Activated naive CD4-positive, alpha-beta T cell treated with anti-CD3 and anti-CD28 coated beads, Interleukin-2, amount 50 U/mL, for 24 hours (primary cell): ENCODE measurements around the gene WDR90.
A peak's percentile ranks its signal among the peaks of the same experiment; 100 is the strongest.

Experiments used
- H3K27ac Mint-ChIP-seq: one replicate; pipeline ENCODE4 v1.8.0; 2021; ENCODE audit warnings: mild to moderate bottlenecking, mixed read lengths
- H3K27me3 Mint-ChIP-seq: one replicate; pipeline ENCODE4 v1.8.0; 2021; ENCODE audit warnings: mixed read lengths
- H3K36me3 Mint-ChIP-seq: one replicate; pipeline ENCODE4 v1.8.0; 2021; ENCODE audit warnings: mixed read lengths
- H3K4me1 Mint-ChIP-seq: one replicate; pipeline ENCODE4 v1.8.0; 2021; ENCODE audit warnings: mixed read lengths
- H3K4me3 Mint-ChIP-seq: one replicate; pipeline ENCODE4 v1.8.0; 2021; ENCODE audit warnings: mild to moderate bottlenecking, mixed read lengths
- H3K9me3 Mint-ChIP-seq: one replicate; pipeline ENCODE4 v1.8.0; 2021; ENCODE audit warnings: mixed read lengths

Gene WDR90

GRCh38 chr16:632486-633335 lies 16.5 kb upstream of the WDR90 start:
- no peaks in the 10 kb centered on the region for H3K9me3 Mint-ChIP-seq
- no peaks in the 10 kb centered on the region for H3K27me3 Mint-ChIP-seq
- H3K4me3 Mint-ChIP-seq, result no peak overlapping the region
- H3K4me1 Mint-ChIP-seq, result peaks cover 8% of the 10 kb centered on the region
- no peak overlapping the region for H3K27ac Mint-ChIP-seq
- no peaks in the 10 kb centered on the region for H3K36me3 Mint-ChIP-seq

- H3K36me3 Mint-ChIP-seq, result no peaks in the 10 kb centered on the region
- H3K9me3 Mint-ChIP-seq, result no peaks in the 10 kb centered on the region
- peaks cover 8% of the 10 kb centered on the region for H3K4me1 Mint-ChIP-seq
- H3K4me3 Mint-ChIP-seq, result no peak overlapping the region
- H3K27me3 Mint-ChIP-seq, result no peaks in the 10 kb centered on the region
- no peak overlapping the region for H3K27ac Mint-ChIP-seq
Measured at GRCh38 chr16:633336-634050, 15.7 kb upstream of the WDR90 start.

GRCh38 chr16:634051-634670 lies 15.0 kb upstream of the WDR90 start:
- Mint-ChIP-seq H3K27me3 (no peaks in the 10 kb centered on the region), H3K4me1 (peaks cover 8% of the 10 kb centered on the region), H3K27ac (no peak overlapping the region), H3K9me3 (no peaks in the 10 kb centered on the region), H3K36me3 (no peaks in the 10 kb centered on the region), H3K4me3 (no peak overlapping the region)

DNA sequence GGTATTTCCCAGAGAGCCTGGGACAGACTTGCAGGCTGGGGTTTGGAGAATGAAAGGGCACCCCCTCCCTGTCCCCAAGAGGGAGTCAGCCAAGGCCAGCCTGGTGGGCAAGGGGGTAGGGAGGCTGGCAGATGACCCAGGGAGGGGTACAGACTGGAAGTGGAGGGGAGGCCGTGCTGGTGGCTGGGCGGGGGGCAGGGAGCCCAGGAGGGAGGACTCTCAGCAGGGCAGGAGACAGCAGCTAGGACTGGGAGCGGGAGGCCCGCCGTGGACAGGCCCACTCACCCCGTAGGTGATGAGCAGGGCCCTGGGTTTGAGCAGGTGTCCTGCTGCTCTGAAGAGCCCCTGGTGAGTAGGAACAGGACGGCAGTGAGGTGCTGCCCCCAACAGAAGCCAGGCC lies 14.2 kb upstream of the WDR90 start:
- H3K36me3 Mint-ChIP-seq, result no peaks in the 10 kb centered on the region
- H3K4me1 Mint-ChIP-seq, result peaks cover 8% of the 10 kb centered on the region
- peak overlapping the region; percentile 57 for H3K4me3 Mint-ChIP-seq
- H3K27me3 Mint-ChIP-seq, result no peaks in the 10 kb centered on the region
- no peaks in the 10 kb centered on the region for H3K9me3 Mint-ChIP-seq
- H3K27ac Mint-ChIP-seq, result no peak overlapping the region

- Mint-ChIP-seq H3K4me1 (peaks cover 8% of the 10 kb centered on the region), H3K9me3 (no peaks in the 10 kb centered on the region), H3K27ac (no peak overlapping the region), H3K4me3 (peak overlapping the region; percentile 55), H3K36me3 (no peaks in the 10 kb centered on the region), H3K27me3 (no peaks in the 10 kb centered on the region)
Measured at GRCh38 chr16:635573-636205, 13.5 kb upstream of the WDR90 start.

GRCh38 chr16:636206-637080 lies 12.7 kb upstream of the WDR90 start, which contains the start of gene METTL26:
Gene METTL26, minus strand, starts transcription at chr16:636305. Its CDS starts 15 bp downstream, at chr16:636290.
- Mint-ChIP-seq H3K27ac (peak within 1 kb of the TSS; percentile 100), H3K4me3 (peak within 1 kb of the TSS; percentile 93), H3K4me1 (peaks cover 8% of the 10 kb centered on the region), H3K9me3 (no peaks in the 10 kb centered on the region), H3K27me3 (no peaks in the 10 kb centered on the region), H3K36me3 (no peaks in the 10 kb centered on the region)

- Mint-ChIP-seq H3K27ac (peak overlapping the region; percentile 100), H3K4me3 (peak overlapping the region; percentile 93), H3K36me3 (no peaks in the 10 kb centered on the region), H3K9me3 (no peaks in the 10 kb centered on the region), H3K27me3 (no peaks in the 10 kb centered on the region), H3K4me1 (peaks cover 8% of the 10 kb centered on the region)
Measured at GRCh38 chr16:637081-638018, 11.8 kb upstream of the WDR90 start.

DNA sequence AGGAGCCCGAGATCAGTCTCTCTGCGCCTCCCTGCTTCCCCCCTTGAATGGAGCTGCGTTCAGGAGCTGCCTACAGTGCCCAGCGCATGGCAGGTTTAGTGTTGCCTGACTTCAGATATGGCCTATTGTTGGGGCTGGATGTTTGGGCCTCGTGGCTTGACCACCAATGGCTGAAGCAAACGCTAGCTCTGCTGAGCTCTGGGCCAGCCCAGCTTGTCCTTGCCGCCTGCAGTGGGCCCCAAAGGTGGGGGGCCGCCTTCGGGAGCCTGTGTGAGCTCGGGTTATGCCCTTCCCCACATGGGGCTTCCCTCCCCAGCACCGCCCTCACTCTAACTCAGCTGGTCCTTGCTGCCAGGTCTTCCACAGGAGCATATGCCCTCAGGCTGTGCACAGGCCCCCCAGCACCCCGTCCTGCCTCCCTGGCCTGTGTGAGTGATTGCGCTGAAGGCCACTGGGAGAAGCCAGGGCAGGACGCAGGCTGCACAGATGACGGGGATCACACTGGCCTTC lies 11.1 kb upstream of the WDR90 start:
- Mint-ChIP-seq H3K36me3 (no peaks in the 10 kb centered on the region), H3K27me3 (no peaks in the 10 kb centered on the region), H3K4me3 (peak overlapping the region; percentile 15), H3K9me3 (no peaks in the 10 kb centered on the region), H3K4me1 (peaks cover 8% of the 10 kb centered on the region), H3K27ac (no peak overlapping the region)

- Mint-ChIP-seq H3K27ac (no peak overlapping the region), H3K9me3 (no peaks in the 10 kb centered on the region), H3K27me3 (no peaks in the 10 kb centered on the region), H3K4me3 (no peak overlapping the region), H3K4me1 (peaks cover 8% of the 10 kb centered on the region), H3K36me3 (no peaks in the 10 kb centered on the region)
Measured at GRCh38 chr16:638836-639235, 10.3 kb upstream of the WDR90 start.

DNA sequence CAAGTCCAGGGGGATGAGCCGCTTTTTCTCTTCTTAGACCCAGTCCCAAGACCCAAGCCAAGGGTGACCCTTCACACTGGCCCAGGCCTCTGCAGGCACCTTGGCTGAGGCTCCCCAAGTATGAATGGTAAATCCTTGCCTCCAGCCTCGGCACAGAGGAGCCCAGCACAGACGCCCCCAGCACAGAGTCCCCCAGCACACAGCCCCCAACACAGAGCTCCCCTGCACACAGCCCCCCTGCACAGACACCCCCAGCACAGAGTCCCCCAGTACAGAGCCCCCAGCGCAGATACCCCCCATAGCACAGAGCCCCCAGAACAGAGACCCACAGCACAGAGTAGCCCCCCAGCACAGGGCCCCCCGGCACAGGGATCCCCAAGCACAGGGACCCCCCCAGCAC lies 8.6 kb upstream of the WDR90 start:
- no peaks in the 10 kb centered on the region for H3K27me3 Mint-ChIP-seq
- no peaks in the 10 kb centered on the region for H3K36me3 Mint-ChIP-seq
- H3K4me3 Mint-ChIP-seq, result peak overlapping the region; percentile 44
- no peak overlapping the region for H3K27ac Mint-ChIP-seq
- H3K9me3 Mint-ChIP-seq, result no peaks in the 10 kb centered on the region
- peaks cover 13% of the 10 kb centered on the region for H3K4me1 Mint-ChIP-seq

- H3K27ac Mint-ChIP-seq, result no peak within 1 kb of the TSS
Measured at GRCh38 chr16:641326-642188, 7.6 kb upstream of the WDR90 start, which contains the start of gene MCRIP2. Gene MCRIP2, plus strand, starts transcription at chr16:641828. Its CDS starts 164 bp downstream, at chr16:641992.

DNA sequence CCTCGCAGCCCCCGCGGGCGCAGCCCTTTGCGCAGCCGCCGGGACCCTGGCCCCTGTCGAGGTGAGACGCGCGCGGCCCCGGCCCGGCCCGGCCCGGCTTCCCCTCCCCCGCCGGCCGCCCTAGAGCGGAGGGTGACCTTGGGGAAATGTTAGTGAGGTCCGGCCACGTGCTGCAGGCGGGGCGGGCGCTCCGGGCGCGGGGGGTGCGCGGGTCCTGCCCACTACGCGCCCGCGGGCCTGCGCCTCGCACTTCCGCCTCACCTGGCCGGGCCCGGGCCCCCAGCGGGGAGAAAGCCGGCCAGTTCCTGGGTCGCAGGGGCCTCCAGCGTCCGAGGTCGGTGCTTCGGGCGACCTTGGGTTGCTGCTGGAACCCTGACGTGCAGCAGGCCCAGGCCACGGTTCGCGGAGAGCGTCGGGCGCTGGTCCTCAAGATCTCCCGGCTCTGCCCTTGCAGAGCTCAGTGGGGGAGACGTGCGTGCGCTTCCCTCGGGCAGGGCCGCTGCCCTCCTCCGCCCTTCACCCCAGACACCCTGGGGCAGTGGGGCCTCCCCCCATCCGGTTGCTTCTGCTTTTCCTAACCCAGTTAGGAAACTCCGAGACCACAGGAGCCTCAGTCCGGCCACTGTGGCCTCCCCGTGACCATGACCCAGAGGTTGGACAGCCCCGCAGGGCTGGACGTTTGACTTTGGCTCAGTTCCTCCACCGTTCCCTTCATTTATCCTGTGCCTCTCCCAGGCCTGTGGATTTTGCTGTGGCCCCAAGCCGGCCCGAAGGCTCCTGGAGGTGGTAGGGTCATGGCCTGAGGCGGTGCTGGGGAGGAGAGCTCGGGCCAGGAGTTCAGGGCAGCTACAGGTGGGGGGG lies 6.7 kb upstream of the WDR90 start:
- no peak overlapping the region for H3K27ac Mint-ChIP-seq
- no peaks in the 10 kb centered on the region for H3K27me3 Mint-ChIP-seq
- H3K4me1 Mint-ChIP-seq, result peaks cover 9% of the 10 kb centered on the region
- H3K4me3 Mint-ChIP-seq, result peak overlapping the region; percentile 80
- H3K36me3 Mint-ChIP-seq, result no peaks in the 10 kb centered on the region
- no peaks in the 10 kb centered on the region for H3K9me3 Mint-ChIP-seq

More at GRCh38 chr16:641326-642188, 7.6 kb upstream of the WDR90 start, which contains the start of gene MCRIP2:
- no peaks in the 10 kb centered on the region for H3K27me3 Mint-ChIP-seq
- H3K9me3 Mint-ChIP-seq, result no peaks in the 10 kb centered on the region
- H3K4me3 Mint-ChIP-seq, result peak within 1 kb of the TSS; percentile 80
- peaks cover 11% of the 10 kb centered on the region for H3K4me1 Mint-ChIP-seq
- H3K36me3 Mint-ChIP-seq, result no peaks in the 10 kb centered on the region
